NT2/D1 (cell line): ENCODE results near the gene VPS8.

Experiments
- SUZ12 ChIP-seq: IDR thresholded peaks from 2 replicates; pipeline ENCODE4 v1.6.1; 2011; ENCODE audit not compliant: insufficient read length, insufficient read depth; ENCODE audit errors: extremely low read depth
- YY1 ChIP-seq: IDR thresholded peaks from 2 replicates; pipeline ENCODE4 v1.6.1; 2011; ENCODE audit not compliant: insufficient read length, insufficient read depth
- ZNF274 ChIP-seq: IDR thresholded peaks from 2 replicates; pipeline ENCODE4 v1.6.1; 2011; ENCODE audit warnings: mild to moderate bottlenecking, low read depth, low read length

DNA sequence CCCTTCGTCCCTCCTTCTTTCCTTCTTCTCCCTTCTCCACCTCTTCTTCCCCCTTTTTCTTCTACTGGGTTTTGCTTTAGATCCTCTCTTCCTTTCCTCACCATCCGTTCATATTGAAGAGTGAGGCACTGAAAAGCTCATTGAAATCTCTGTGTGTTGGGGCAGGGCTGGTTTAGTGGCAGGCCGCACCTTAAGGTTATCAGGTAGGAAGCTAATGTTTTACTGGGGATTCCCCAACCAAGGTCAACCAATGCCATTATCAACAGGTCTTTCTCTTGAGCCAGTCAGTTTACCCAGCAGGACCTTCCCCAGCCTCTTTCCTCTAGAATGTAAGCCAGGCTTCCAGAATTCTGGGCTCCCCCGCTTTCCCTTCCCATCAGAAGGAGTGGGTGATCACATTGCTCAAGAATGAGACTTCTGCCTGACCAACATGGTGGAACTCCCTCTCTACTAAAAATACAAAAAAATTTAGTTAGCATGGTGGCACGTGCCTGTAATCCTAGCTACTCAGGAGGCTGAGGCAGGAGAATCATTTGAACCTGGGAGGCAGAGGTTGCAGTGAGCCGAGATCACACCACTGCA lies 11.5 kb upstream of the VPS8 start:
- no peak for TF ChIP-seq YY1
- TF ChIP-seq SUZ12 = no peak
- TF ChIP-seq ZNF274 = no peak
